Keratinocyte (primary cell): ENCODE results near the gene SCAF4. TPM values are rescaled to one million over a fixed set of nuclear protein-coding genes. Genes with fewer than 3 reads are reported as not detected.

ENCODE experiments used
- DNase-seq: peaks from one replicate; pipeline ENCODE4 v3.0.0-alpha.2; 2011; ENCODE audit warnings: low read depth, missing footprints, low spot score
- FAIRE-seq: peaks from 2 replicates; lab custom pipeline; 2011; peaks lifted over from hg19 to GRCh38; lab: Jason Lieb, UNC
- H2AFZ ChIP-seq: 2 replicates; pipeline ENCODE4 v1.6.0; 2012; ENCODE audit warnings: low read length, control low read depth, inconsistent platforms; ENCODE audit not compliant: control insufficient read depth
- H3K27ac ChIP-seq: 2 replicates; pipeline ENCODE4 v1.5.1; 2011; ENCODE audit warnings: low read length; ENCODE audit not compliant: control insufficient read depth, insufficient read depth
- H3K27me3 ChIP-seq: 3 replicates; pipeline ENCODE4 v1.6.0; 2011; ENCODE audit warnings: low read length; ENCODE audit not compliant: control insufficient read depth, insufficient read depth; ENCODE audit errors: extremely low read depth
- H3K36me3 ChIP-seq, 2 experiments: 2 replicates in 1 of 2; 3 replicates in 1 of 2; pipeline ENCODE4 v1.5.1; 2011; ENCODE audit warnings: low read length in 2 of 2, mild to moderate bottlenecking in 1 of 2; ENCODE audit not compliant: control insufficient read depth in 2 of 2, insufficient read depth in 2 of 2; ENCODE audit errors: extremely low read depth in 1 of 2
- H3K4me1 ChIP-seq: 3 replicates; pipeline ENCODE4 v1.5.1; 2011; ENCODE audit warnings: low read length; ENCODE audit not compliant: control insufficient read depth, insufficient read depth; ENCODE audit errors: extremely low read depth
- H3K4me2 ChIP-seq: 3 replicates; pipeline ENCODE4 v1.6.0; 2011; ENCODE audit warnings: low read depth, low read length; ENCODE audit not compliant: control insufficient read depth, insufficient read depth; ENCODE audit errors: extremely low read depth
- H3K4me3 ChIP-seq, 3 experiments: fragments of 200-600 bp in 1 of 3; sonication (generic) in 1 of 3; 2 replicates in 2 of 3; 3 replicates in 1 of 3; pipeline ENCODE4 v1.5.1; 2011 to 2016; ENCODE audit warnings: low read length in 3 of 3, mild to moderate bottlenecking in 3 of 3, control low read depth in 2 of 3, inconsistent platforms in 1 of 3, low read depth in 1 of 3, mixed read lengths in 1 of 3, mixed run types in 1 of 3, moderate library complexity in 1 of 3; ENCODE audit not compliant: control insufficient read depth in 2 of 3, insufficient read depth in 2 of 3; ENCODE audit errors: extremely low read depth in 1 of 3
- H3K79me2 ChIP-seq: 2 replicates; pipeline ENCODE4 v1.6.0; 2012; ENCODE audit warnings: low read length; ENCODE audit not compliant: control insufficient read depth, insufficient read depth
- H3K9ac ChIP-seq: 3 replicates; pipeline ENCODE4 v1.6.0; 2011; ENCODE audit warnings: low read length; ENCODE audit not compliant: control insufficient read depth, insufficient read depth; ENCODE audit errors: extremely low read depth
- H3K9me1 ChIP-seq: 3 replicates; pipeline ENCODE4 v1.6.0; 2011; ENCODE audit warnings: low read length; ENCODE audit not compliant: control insufficient read depth, insufficient read depth; ENCODE audit errors: extremely low read depth
- H3K9me3 ChIP-seq: 2 replicates; pipeline ENCODE4 v1.5.1; 2012; ENCODE audit warnings: low read depth, low read length; ENCODE audit not compliant: control insufficient read depth
- H4K20me1 ChIP-seq: 3 replicates; pipeline ENCODE4 v1.6.0; 2011; ENCODE audit warnings: low read length; ENCODE audit not compliant: control insufficient read depth, insufficient read depth; ENCODE audit errors: extremely low read depth
- EZH2 ChIP-seq: IDR thresholded peaks from one replicate; pipeline ENCODE4 v1.6.1; 2012; ENCODE audit warnings: inconsistent platforms, mild to moderate bottlenecking, low read length, moderate library complexity
- dilution Hi-C: fragments of 300-500 bp; cut with MboI; formaldehyde crosslinking; loops from one replicate; pipeline ENCODE4 v1.7.0; 2020; ENCODE audit warnings: low sequenced_read_pairs; ENCODE audit not compliant: extremely low pct_ligation_motif_present
- polyA plus RNA-seq, 5 experiments: library from polyadenylated mRNA; depleted of rRNA in 3 of 5; stranded (reverse) in 3 of 5; stranded (forward) in 1 of 5; unstranded in 1 of 5; fragments of >200 nt; gene quantifications; 1 replicate in 1 of 5; 2 replicates in 3 of 5; 3 replicates in 1 of 5; pipeline versions ENCODE4 v1.2.1 to v1.2.3, GENCODE V29; 2011 to 2012; ENCODE audit warnings: missing spikeins in 2 of 5, low read depth in 1 of 5, low replicate concordance in 1 of 5
- small RNA-seq, 3 experiments: library from RNA; depleted of rRNA; stranded (forward); fragments of <200 nt; gene quantifications; one replicate each; pipeline ENCODE3, GENCODE V24; 2012; ENCODE audit warnings: low read depth in 3 of 3, low replicate concordance in 1 of 3; ENCODE audit not compliant: insufficient read length in 3 of 3
- TF ChIP-seq, protein P1 (sequence below), 3 experiments: IDR thresholded peaks in 1 of 3; conservative IDR thresholded peaks in 1 of 3; optimal IDR thresholded peaks in 1 of 3; 2 replicates in 2 of 3; 3 replicates in 1 of 3; pipeline versions ENCODE3 to v1.5.1; 2011; ENCODE audit warnings: low read length in 3 of 3, mild to moderate bottlenecking in 3 of 3, moderate library complexity in 2 of 3, control low read depth in 1 of 3, inconsistent platforms in 1 of 3; ENCODE audit not compliant: insufficient read depth in 2 of 3; ENCODE audit errors: extremely low read depth in 1 of 3

Gene SCAF4
- polyA plus RNA-seq, 1 donor (not counting 4 experiments of a cell fraction or from before 2014, with no cell fraction given) = 7.5 TPM

DNA sequence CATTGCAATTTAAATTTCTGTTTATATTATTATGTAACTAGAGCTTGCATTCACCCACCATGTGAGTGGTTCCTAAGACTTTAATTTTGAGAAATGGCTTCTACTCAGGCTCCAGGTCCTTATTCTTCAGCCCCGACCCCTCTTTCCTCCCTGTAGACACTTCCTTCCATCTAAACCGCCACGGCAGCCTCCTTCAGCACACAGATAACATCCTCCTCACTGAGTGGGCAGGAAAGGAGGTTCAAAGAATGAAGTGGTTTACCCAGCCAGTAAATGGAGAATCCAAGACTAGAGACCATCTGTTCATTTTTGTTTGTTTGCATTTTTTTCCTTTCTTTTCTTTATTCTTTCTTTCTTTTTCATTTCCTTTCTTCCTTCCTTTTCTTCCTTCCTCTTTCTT lies 109.5 kb downstream of the SCAF4 start:
- dilution Hi-C loops = no loop called here
- H3K27ac ChIP-seq = no peak overlapping the region
- TF ChIP-seq, protein P1, sequence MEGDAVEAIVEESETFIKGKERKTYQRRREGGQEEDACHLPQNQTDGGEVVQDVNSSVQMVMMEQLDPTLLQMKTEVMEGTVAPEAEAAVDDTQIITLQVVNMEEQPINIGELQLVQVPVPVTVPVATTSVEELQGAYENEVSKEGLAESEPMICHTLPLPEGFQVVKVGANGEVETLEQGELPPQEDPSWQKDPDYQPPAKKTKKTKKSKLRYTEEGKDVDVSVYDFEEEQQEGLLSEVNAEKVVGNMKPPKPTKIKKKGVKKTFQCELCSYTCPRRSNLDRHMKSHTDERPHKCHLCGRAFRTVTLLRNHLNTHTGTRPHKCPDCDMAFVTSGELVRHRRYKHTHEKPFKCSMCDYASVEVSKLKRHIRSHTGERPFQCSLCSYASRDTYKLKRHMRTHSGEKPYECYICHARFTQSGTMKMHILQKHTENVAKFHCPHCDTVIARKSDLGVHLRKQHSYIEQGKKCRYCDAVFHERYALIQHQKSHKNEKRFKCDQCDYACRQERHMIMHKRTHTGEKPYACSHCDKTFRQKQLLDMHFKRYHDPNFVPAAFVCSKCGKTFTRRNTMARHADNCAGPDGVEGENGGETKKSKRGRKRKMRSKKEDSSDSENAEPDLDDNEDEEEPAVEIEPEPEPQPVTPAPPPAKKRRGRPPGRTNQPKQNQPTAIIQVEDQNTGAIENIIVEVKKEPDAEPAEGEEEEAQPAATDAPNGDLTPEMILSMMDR (optimal IDR thresholded peaks at IDR 0.05 in 1 of 3, IDR thresholded peaks at IDR 0.05 in 1 of 3, conservative IDR thresholded peaks at IDR 0.05 in 1 of 3; ENCODE audit: extremely low read depth in 1 of 3, insufficient read depth in 2 of 3, low read length in 3 of 3) = no peak
- no peak for TF ChIP-seq EZH2
- no peak overlapping the region for H2AFZ ChIP-seq
- H3K9ac ChIP-seq = no peak overlapping the region
- no peaks in the 10 kb centered on the region for H3K36me3 ChIP-seq
- no peak for DNase-seq
- no peaks in the 10 kb centered on the region for H3K79me2 ChIP-seq
- no peak overlapping the region for H3K4me2 ChIP-seq
- H3K9me3 ChIP-seq = no peaks in the 10 kb centered on the region
- H3K4me1 ChIP-seq = no peaks in the 10 kb centered on the region
- FAIRE-seq = no peak
- no peaks in the 10 kb centered on the region for H3K27me3 ChIP-seq
- no peaks in the 10 kb centered on the region for H4K20me1 ChIP-seq
- no peak overlapping the region for H3K4me3 ChIP-seq
- no peaks in the 10 kb centered on the region for H3K9me1 ChIP-seq

Small RNAs within 50 kb of the gene (small RNA-seq; reads per million reads assigned to genes)
- gene RF01241 = 0 to 0.50 (median 0.07) reads per million in 3 experiments

Other genes with a start within 250 kb of the SCAF4 start
- 269 to 439 TPM (median 426 TPM) in 3 replicates for gene SOD1, start 72.4 kb downstream of the SCAF4 start, polyA plus RNA-seq
- 0.01 to 0.03 TPM in 2 of 3 replicates, not detected in the other for gene HUNK, start 140.9 kb upstream of the SCAF4 start, polyA plus RNA-seq